Ramos (cell line): ENCODE measurements around the gene IL1RL2.

Source experiments
- in situ Hi-C: fragments of 300-500 bp; cut with MboI; formaldehyde crosslinking; loops from one replicate; pipeline ENCODE4 v1.14.3; 2022; ENCODE audit warnings: low sequenced_read_pairs; ENCODE audit not compliant: unreplicated experiment

IL1RL2 gene

DNA sequence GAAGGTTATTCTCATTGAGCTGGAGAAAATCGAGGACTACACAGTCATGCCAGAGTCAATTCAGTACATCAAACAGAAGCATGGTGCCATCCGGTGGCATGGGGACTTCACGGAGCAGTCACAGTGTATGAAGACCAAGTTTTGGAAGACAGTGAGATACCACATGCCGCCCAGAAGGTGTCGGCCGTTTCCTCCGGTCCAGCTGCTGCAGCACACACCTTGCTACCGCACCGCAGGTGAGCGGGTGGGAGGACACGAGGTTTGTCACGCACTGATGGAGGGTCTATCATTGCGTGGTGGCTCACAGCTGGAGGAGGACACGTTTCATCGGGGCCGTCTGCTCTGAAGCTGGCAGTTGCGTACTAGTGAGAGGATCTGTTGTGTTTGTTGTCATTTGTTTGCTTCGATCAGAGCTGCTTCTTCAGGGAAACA is 48.2 kb downstream of the IL1RL2 start:
- in situ Hi-C loops: loop anchor here (10.0 kb wide), 1 partner anchor 210 kb away; no protein-coding TSS in a partner anchor

GRCh38 chr2:102235491-102235890 is 48.7 kb downstream of the IL1RL2 start:
- in situ Hi-C loops: loop anchor here (10.0 kb wide), 1 partner anchor 211 kb away; no protein-coding TSS in a partner anchor

DNA sequence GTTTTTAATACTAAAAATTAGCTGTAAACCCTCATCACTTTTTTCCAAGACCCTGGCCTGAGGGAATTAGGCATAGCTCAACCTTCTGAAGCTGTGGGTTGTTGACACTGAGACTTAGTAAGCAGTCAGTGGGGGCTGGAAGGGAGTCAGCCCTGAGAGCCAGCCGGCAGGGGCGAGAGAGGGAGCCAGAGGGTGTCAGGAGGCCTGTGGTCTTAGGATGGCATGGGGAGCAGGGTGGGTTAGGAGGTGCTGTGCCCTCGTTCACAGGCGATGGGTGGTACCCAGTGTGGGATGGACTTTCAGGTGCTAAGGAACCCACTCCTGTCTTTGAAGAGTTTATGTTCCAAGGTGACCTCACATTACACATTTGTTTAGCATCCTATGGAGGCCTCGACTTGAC is 49.3 kb downstream of the IL1RL2 start:
- in situ Hi-C loops: loop anchor here (10.0 kb wide), 1 partner anchor 211 kb away; no protein-coding TSS in a partner anchor

GRCh38 chr2:102237176-102237575 is 50.4 kb downstream of the IL1RL2 start:
- in situ Hi-C loops: loop anchor here (10.0 kb wide), 1 partner anchor 212 kb away; no protein-coding TSS in a partner anchor

DNA sequence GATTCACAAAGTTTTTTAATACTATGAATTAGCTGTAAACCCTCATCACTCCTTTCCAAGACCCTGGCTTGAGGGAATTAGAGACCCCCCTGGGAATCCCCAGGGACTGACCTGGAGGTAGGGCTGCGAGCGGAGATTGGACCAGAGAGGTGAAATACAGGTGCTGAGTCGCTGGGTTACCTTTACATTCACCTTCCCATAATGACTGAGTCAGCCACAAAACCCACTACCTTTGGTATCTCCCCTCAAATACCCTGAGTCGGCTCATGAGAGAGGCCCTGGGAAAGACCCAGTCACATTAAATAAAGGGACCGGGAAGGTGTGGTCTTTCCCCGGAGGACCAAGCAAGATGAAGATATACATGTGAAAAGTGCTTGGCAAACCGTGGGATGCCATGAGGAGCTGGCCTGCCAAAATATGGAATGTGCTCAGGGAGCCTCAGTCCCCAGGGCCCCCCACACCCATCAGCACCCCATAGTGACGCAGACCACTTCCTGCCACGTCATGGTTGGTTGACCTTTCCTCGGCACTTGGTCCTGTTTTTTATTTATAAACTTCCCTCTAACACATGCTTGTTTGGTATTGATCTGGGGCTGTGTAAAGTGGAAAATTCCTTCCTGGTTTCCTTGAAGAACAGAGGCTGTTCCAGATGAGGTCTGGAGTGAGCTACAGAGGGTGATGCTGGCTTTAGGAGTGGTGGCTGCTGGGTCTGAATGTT is 51.4 kb downstream of the IL1RL2 start:
- in situ Hi-C loops: loop anchor here (10.0 kb wide), 1 partner anchor 213 kb away; no protein-coding TSS in a partner anchor

DNA sequence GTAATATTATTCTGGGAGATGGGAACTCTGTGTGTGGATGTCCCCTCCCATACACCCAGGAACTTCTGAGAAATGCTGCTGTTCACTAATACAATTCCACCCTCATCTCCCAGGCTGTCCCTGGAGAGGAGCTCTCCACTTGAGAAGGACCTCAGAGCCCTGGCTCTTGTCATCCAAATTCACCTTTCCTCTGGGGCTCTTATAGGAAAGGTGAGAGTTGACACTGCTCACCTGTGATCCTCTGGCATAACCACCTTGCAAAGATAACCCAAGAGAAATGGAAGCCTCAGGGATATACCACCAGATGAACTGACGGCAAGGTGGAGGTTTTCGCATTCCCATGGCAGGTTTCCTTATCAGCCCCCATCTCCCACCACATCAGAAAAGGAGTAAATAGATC is 52.0 kb downstream of the IL1RL2 start:
- in situ Hi-C loops: loop anchor here (10.0 kb wide), 1 partner anchor 214 kb away; no protein-coding TSS in a partner anchor

GRCh38 chr2:102239344-102239743 is 52.5 kb downstream of the IL1RL2 start:
- in situ Hi-C loops: loop anchor here (10.0 kb wide), 1 partner anchor 215 kb away; no protein-coding TSS in a partner anchor

- in situ Hi-C loops: no loop called here
These were observed 54.0 kb downstream of the IL1RL2 start for GRCh38 chr2:102240640-102241370.

GRCh38 chr2:102241616-102242305 is 54.9 kb downstream of the IL1RL2 start:
- in situ Hi-C loops: no loop called here

DNA sequence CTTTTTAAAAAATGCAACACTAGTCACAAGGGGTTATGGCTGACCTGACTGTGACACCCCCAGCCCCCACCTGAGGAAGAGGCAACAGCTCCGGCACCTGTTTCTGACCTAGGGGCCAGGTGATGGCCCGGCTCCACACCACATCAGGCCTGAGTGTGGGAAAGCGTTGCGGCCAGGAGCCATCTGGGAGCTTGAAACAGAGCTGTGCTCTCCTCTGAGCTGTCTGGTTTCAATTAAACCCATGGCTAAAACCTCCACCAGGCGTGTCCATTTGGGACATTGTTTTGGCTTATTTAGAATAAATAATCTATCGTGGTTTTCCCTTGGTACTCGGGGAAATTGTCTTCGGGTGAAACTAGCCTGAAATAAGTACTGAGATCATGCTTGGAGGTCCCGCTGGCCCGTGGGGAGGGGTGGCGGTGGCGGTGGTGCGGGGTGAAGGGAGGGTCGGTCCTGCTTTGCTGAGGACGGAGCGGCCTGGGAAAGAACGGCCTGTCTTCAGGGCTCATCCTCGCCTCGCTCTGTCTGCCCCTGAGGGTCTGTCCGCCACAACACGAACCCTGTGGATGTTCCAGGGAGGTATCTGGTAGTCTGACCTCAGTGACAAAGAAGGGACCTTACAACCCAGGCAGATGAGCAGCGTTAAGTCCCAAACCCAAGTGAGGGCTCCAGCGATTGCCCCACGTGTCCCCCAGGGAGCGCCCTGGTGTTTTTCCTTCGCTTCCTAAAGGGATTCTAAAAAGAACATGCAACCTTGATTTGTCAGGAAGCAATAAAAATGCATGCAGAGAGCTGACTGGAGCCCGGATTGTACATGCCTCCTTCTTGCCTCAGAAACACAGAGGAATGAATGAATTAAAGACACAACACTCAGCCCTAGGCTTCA is 58.7 kb downstream of the IL1RL2 start:
- in situ Hi-C loops: no loop called here

GRCh38 chr2:102250278-102250821 is 63.5 kb downstream of the IL1RL2 start:
- in situ Hi-C loops: no loop called here

- in situ Hi-C loops: no loop called here
These were observed 64.4 kb downstream of the IL1RL2 start for GRCh38 chr2:102251042-102251848.

GRCh38 chr2:102251849-102252203 is 65.0 kb downstream of the IL1RL2 start:
- in situ Hi-C loops: no loop called here

DNA sequence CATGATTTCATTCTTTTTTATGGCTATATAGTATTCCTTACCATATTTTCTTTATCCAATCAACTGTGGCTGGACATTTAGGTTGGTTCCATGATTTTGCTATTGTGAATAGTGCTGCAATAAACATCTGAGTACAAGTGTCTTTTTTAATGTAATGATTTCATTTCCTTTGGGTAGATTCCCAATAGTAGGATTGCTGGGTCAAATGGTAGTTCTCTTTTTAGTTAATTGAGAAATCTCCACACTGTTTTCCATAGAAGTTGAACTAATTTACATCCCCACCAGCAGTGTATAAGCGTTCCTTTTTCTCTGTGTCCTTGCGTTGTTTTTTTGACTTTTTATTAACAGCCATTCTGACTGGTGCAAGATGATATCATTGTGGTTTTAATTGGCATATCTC is 65.4 kb downstream of the IL1RL2 start:
- in situ Hi-C loops: no loop called here

GRCh38 chr2:102253140-102253752 is 66.4 kb downstream of the IL1RL2 start:
- in situ Hi-C loops: no loop called here

GRCh38 chr2:102253753-102254150 is 66.9 kb downstream of the IL1RL2 start:
- in situ Hi-C loops: no loop called here

GRCh38 chr2:102256276-102256675 is 69.5 kb downstream of the IL1RL2 start:
- in situ Hi-C loops: no loop called here

DNA sequence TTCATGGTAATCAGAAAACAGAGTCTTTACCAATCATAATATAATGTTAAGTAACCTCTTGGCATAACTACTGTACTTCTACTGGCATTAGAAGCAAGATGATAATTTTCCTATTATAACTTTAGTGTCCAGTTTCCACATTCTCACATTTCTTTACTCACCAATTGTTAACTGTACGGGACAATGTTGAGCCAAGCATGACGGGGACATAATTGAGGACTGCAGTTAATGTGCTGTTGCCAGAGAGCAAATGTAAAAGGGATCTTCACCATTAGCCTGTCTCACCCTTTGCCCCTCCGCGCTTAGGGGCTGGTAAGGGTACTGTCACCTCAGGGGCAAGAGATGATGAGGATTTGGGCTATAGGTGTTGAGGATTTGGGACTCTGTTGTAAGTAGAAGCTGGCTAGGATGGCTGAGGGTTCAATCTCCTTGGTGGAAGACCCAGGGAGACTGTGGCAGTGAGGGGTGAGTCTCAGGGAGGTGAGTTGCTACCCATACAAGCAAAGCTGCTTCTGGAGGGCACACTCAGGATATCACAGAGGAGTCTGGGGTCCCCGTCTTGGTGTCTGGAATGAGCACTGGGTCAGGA is 70.1 kb downstream of the IL1RL2 start:
- in situ Hi-C loops: no loop called here
